HL-60 (cell line): Measurements from ENCODE around the gene GABRQ.

Experiments used
- POLR2AphosphoS5 ChIP-seq: IDR thresholded peaks from 2 replicates; pipeline ENCODE4 v1.6.1; 2012; ENCODE audit warnings: low read depth
- TF ChIP-seq, protein P1 (sequence below): IDR thresholded peaks from one replicate; pipeline ENCODE4 v1.5.1; 2011; ENCODE audit warnings: low read length, control low read depth, inconsistent platforms; ENCODE audit not compliant: insufficient read depth

DNA sequence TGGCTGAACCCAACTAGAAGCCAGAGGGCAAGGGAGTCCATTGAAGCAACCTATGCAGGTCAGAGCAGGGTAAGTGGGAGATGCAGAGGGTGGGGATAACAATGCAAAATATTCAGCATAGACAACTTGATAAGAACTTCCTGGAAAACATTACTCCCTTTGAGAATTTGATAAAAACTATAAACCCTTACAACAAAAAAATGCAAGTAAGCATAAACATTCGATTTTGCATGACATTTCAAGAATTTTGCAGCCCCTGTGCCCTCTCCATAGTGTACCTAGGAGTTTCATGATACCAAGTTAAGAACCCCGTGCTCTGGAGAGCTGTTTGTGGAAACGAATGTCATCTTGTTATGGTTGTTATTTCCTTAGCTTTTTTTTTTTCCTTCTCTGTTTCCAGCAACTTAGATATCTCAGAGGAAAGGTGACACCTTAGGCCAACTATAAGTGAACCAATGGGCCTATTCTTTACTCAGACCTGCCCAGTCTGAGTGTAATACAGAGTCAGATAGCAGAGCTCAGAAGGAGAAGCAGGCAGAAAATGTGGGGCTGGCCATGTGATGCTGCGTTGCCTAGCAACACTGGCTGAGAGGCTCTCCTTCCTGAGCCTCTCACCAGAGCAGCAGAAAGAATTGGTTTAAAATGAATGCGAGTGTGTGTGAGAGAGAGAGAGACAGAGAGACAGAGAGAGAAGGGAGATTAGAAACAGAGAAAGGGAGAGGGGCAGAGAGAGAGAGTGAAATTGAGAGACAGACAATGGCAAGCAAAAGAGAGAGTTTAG, 36.7 kb upstream of the GABRQ start:
- TF ChIP-seq, protein P1, sequence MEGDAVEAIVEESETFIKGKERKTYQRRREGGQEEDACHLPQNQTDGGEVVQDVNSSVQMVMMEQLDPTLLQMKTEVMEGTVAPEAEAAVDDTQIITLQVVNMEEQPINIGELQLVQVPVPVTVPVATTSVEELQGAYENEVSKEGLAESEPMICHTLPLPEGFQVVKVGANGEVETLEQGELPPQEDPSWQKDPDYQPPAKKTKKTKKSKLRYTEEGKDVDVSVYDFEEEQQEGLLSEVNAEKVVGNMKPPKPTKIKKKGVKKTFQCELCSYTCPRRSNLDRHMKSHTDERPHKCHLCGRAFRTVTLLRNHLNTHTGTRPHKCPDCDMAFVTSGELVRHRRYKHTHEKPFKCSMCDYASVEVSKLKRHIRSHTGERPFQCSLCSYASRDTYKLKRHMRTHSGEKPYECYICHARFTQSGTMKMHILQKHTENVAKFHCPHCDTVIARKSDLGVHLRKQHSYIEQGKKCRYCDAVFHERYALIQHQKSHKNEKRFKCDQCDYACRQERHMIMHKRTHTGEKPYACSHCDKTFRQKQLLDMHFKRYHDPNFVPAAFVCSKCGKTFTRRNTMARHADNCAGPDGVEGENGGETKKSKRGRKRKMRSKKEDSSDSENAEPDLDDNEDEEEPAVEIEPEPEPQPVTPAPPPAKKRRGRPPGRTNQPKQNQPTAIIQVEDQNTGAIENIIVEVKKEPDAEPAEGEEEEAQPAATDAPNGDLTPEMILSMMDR: no peak
- no peak for TF ChIP-seq POLR2AphosphoS5
